HepG2 (cell line): ENCODE results near the gene CLPTM1L. TPM values are rescaled to one million over a fixed set of nuclear protein-coding genes. Genes with fewer than 3 reads are reported as not detected.

ENCODE experiments used
- ATAC-seq: fragments of 200-7000 bp; cut with Tn5 transposase; 3 replicates; pipeline ENCODE4 v1.9.1; 2020; ENCODE audit warnings: mild to moderate bottlenecking, moderate library complexity
- BruUV-seq: library from RNA; stranded (reverse); fragments of 400-500 nt; replicated peaks from 2 replicates; lab custom pipeline; 2021; lab: Mats Ljungman, UMichigan
- CTCF ChIA-PET: fragments of 300-600 bp; formaldehyde crosslinking; extraction: SDS; loops from one replicate; lab custom pipeline; 2021; ENCODE audit warnings: low total read pairs, inconsistent platforms, low intra/inter-chr PET ratio; lab: Yijun Ruan, JAX
- POLR2A ChIA-PET: fragments of 350-600 bp; sonication (Branson Sonifier 250); formaldehyde crosslinking; loops from one replicate; lab custom pipeline; 2020; ENCODE audit warnings: antibody characterized with exemption, inconsistent platforms; lab: Yijun Ruan, JAX
- DNase-seq: peaks from one replicate; pipeline ENCODE4 v3.0.0-alpha.2; 2015; ENCODE audit warnings: low spot score
- FAIRE-seq: peaks from 3 replicates; lab custom pipeline; 2011; peaks lifted over from hg19 to GRCh38; lab: Jason Lieb, UNC
- H2AFZ ChIP-seq: one replicate; pipeline ENCODE4 v1.6.1; 2011; ENCODE audit warnings: low read length, inconsistent platforms
- H3K27ac ChIP-seq: fragments of 300-600 bp; 3 replicates; pipeline ENCODE4 v1.8.0; 2011; ENCODE audit warnings: mixed run types, mild to moderate bottlenecking, mixed read lengths, low read length, inconsistent platforms; ENCODE audit not compliant: insufficient read depth; ENCODE audit errors: extremely low read length
- H3K27me3 ChIP-seq, 2 experiments: fragments of 200-600 bp in 1 of 2; 2 replicates in 1 of 2; 3 replicates in 1 of 2; pipeline versions ENCODE4 v1.6.0 to v1.8.0; 2011; ENCODE audit warnings: low read length in 2 of 2, mild to moderate bottlenecking in 2 of 2, moderate library complexity in 2 of 2, inconsistent platforms in 1 of 2; ENCODE audit not compliant: insufficient read depth in 2 of 2, control insufficient read depth in 1 of 2
- H3K36me3 ChIP-seq, 2 experiments: fragments of 200-600 bp in 1 of 2; replicated peaks in 1 of 2; 2 replicates in 1 of 2; 3 replicates in 1 of 2; pipeline versions ENCODE4 v1.5.1 to v1.8.0; 2011; ENCODE audit warnings: low read length in 2 of 2, inconsistent platforms in 1 of 2; ENCODE audit not compliant: insufficient read depth in 2 of 2, control insufficient read depth in 1 of 2
- H3K4me1 ChIP-seq: 2 replicates; pipeline ENCODE4 v1.5.1; 2012; ENCODE audit warnings: low read length, inconsistent platforms; ENCODE audit not compliant: insufficient read depth
- H3K4me2 ChIP-seq: 2 replicates; pipeline ENCODE4 v1.6.0; 2011; ENCODE audit warnings: low read depth, low read length, inconsistent platforms
- H3K4me3 ChIP-seq, 3 experiments: fragments of 200-600 bp in 1 of 3; sonication (generic), shearing (Covaris generic) in 1 of 3; replicated peaks in 1 of 3; 2 replicates each; pipeline ENCODE4 v1.5.1; 2011 to 2016; ENCODE audit warnings: low read length in 3 of 3, inconsistent platforms in 2 of 3, low read depth in 2 of 3, mild to moderate bottlenecking in 2 of 3, control low read depth in 1 of 3, mixed read lengths in 1 of 3; ENCODE audit not compliant: insufficient read depth in 1 of 3
- H3K79me2 ChIP-seq: one replicate; pipeline ENCODE4 v1.6.1; 2011; ENCODE audit warnings: low read length, inconsistent platforms; ENCODE audit not compliant: insufficient read depth
- H3K9ac ChIP-seq: 2 replicates; pipeline ENCODE4 v1.6.0; 2011; ENCODE audit warnings: mild to moderate bottlenecking, low read depth, low read length, inconsistent platforms; ENCODE audit not compliant: insufficient read depth
- H3K9me3 ChIP-seq: 2 replicates; pipeline ENCODE4 v1.5.1; 2012; ENCODE audit warnings: mild to moderate bottlenecking, low read length
- H4K20me1 ChIP-seq: 2 replicates; pipeline ENCODE4 v1.6.0; 2011; ENCODE audit warnings: inconsistent platforms, mild to moderate bottlenecking, low read length, moderate library complexity; ENCODE audit not compliant: insufficient read depth
- AHR ChIP-seq: IDR thresholded peaks from 2 replicates; pipeline ENCODE4 v1.6.1; 2018; ENCODE audit warnings: missing genetic modification reagents, missing compliant biosample characterization
- ARHGAP35 ChIP-seq: sonication (generic); formaldehyde crosslinking; IDR thresholded peaks from 2 replicates; pipeline ENCODE4 v1.9.0; 2022; ENCODE audit warnings: mild to moderate bottlenecking, inconsistent platforms, moderate library complexity, missing genetic modification reagents, borderline replicate concordance
- CREM ChIP-seq, 2 experiments: sonication (generic) in 1 of 2; formaldehyde crosslinking in 1 of 2; IDR thresholded peaks; 2 replicates each; pipeline versions ENCODE4 v1.4.0 to v1.6.1; 2016 to 2020; ENCODE audit warnings: antibody characterized with exemption in 1 of 2, mild to moderate bottlenecking in 1 of 2, missing genetic modification reagents in 1 of 2
- EHMT2 ChIP-seq: fragments of 200-600 bp; sonication (generic); IDR thresholded peaks from 2 replicates; pipeline ENCODE4 v1.7.0; 2017; ENCODE audit warnings: antibody characterized with exemption, low read depth, low read length, borderline replicate concordance
- GATAD2A ChIP-seq: IDR thresholded peaks from 2 replicates; pipeline ENCODE4 v1.6.1; 2016
- GPN1 ChIP-seq: sonication (generic); formaldehyde crosslinking; IDR thresholded peaks from 2 replicates; pipeline ENCODE4 v1.5.1; 2020; ENCODE audit warnings: missing genetic modification reagents, borderline replicate concordance
- GZF1 ChIP-seq: sonication (generic); formaldehyde crosslinking; IDR thresholded peaks from 2 replicates; pipeline ENCODE4 v1.5.1; 2020; ENCODE audit warnings: mild to moderate bottlenecking, missing genetic modification reagents
- REL ChIP-seq: sonication (generic); formaldehyde crosslinking; conservative IDR thresholded peaks from 2 replicates; pipeline ENCODE4 v1.8.0; 2022; ENCODE audit warnings: mild to moderate bottlenecking, missing genetic modification reagents, moderate library complexity
- SIN3A ChIP-seq: IDR thresholded peaks from 2 replicates; pipeline ENCODE4 v1.6.1; 2011; ENCODE audit warnings: low read depth, mild to moderate bottlenecking, control low read depth, low read length, borderline replicate concordance
- ZFP62 ChIP-seq: sonication (generic); formaldehyde crosslinking; IDR thresholded peaks from 2 replicates; pipeline ENCODE4 v1.4.0; 2020; ENCODE audit warnings: missing genetic modification reagents
- ZNF138 ChIP-seq: sonication (generic); formaldehyde crosslinking; IDR thresholded peaks from 2 replicates; pipeline ENCODE4 v1.5.0; 2020; ENCODE audit warnings: mild to moderate bottlenecking, low read depth, missing genetic modification reagents
- ZNF30 ChIP-seq: sonication (generic); formaldehyde crosslinking; IDR thresholded peaks from 2 replicates; pipeline ENCODE4 v1.5.0; 2020; ENCODE audit warnings: mild to moderate bottlenecking, missing genetic modification reagents
- ZNF431 ChIP-seq: sonication (generic); formaldehyde crosslinking; IDR thresholded peaks from 2 replicates; pipeline ENCODE4 v1.9.0; 2022; ENCODE audit warnings: missing genetic modification reagents, low read depth, mild to moderate bottlenecking, borderline replicate concordance
- ZNF850 ChIP-seq: sonication (generic); formaldehyde crosslinking; conservative IDR thresholded peaks from 2 replicates; pipeline ENCODE4 v1.9.0; 2021; ENCODE audit warnings: mild to moderate bottlenecking, missing genetic modification reagents
- WGBS: methylation state at CpG from one replicate; pipeline ENCODE4 v1.1.6; 2017; ENCODE audit warnings: low lambda C conversion rate; 5-methylcytosine and 5-hydroxymethylcytosine counted together
- in situ Hi-C: cut with HindIII; loops from 2 replicates; pipeline ENCODE4 v1.10.0; 2017; ENCODE audit warnings: low pct_unique_long_range_greater_than_20kb; ENCODE audit not compliant: extremely low pct_ligation_motif_present
- intact Hi-C: fragments of 100-400 bp; cut with micrococcal nuclease; formaldehyde crosslinking; loops from one replicate; pipeline ENCODE4 v1.10.0; 2022; ENCODE audit not compliant: unreplicated experiment
- polyA plus RNA-seq, 8 experiments: library from polyadenylated mRNA; depleted of rRNA in 3 of 8; stranded (reverse) in 7 of 8; unstranded in 1 of 8; fragments of >200 nt; fragmentation: Illumina TruSeq in 4 of 8; extraction: Trizol in 4 of 8; gene quantifications; 2 replicates each; pipeline versions ENCODE4 v1.2.1 to v1.2.3, GENCODE V29; 2011 to 2016; ENCODE audit warnings: low read depth in 4 of 8, missing spikeins in 1 of 8, mixed read lengths in 1 of 8; ENCODE audit not compliant: insufficient read depth in 1 of 8
- total RNA-seq, 5 experiments: library from RNA; depleted of rRNA; stranded (reverse); fragments of >200 nt; fragmentation: Illumina TruSeq; extraction: Trizol; gene quantifications; 2 replicates each; pipeline ENCODE4 v1.2.3, GENCODE V29; 2016; ENCODE audit warnings: low read depth in 1 of 5
- TF ChIP-seq, protein P1 (sequence below): sonication (generic); formaldehyde crosslinking; IDR thresholded peaks from 2 replicates; pipeline ENCODE4 v1.5.1; 2020; ENCODE audit warnings: missing genetic modification reagents, mild to moderate bottlenecking, borderline replicate concordance
- TF ChIP-seq, protein P2 (sequence below), 2 experiments: fragments of 450-650 bp in 1 of 2; sonication (generic) in 1 of 2; formaldehyde crosslinking; IDR thresholded peaks; 2 replicates each; pipeline versions ENCODE4 v1.5.0 to v1.8.0; 2020 to 2022; ENCODE audit warnings: mild to moderate bottlenecking in 1 of 2, missing genetic modification reagents in 1 of 2

The CLPTM1L gene
- total and polyA plus RNA-seq, 2 of the 13 experiments (the other 11 are each of a cell fraction or from before 2014, with no cell fraction given), result 80.3 to 124 TPM

DNA sequence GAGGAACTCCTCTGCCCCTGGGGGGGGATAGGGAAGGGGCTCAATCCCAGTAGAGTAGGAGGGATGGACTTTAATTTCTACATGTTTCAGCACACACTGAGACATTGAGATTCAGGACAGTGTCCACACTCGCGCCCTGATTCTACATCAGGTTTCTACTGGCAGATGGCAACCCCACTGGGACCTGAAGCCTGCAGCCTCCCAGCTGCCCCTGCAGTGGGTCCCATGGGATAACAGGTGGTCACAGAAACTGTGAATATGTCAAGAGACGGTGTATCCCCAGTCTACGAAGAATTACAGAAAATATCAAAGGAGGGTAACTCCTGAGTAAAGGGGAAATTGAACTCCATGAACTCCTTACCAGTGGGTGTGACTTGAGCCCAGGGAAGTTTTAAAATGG lies 47.7 kb downstream of the CLPTM1L start:
- CTCF ChIA-PET, result no interaction called here
- 47% methylated on average over 4 of the region's 4 CpGs for WGBS
- no peak overlapping the region for H3K4me2 ChIP-seq
- peaks cover 10 to 55% of the 10 kb centered on the region in 2 experiments for H3K27me3 ChIP-seq
- H3K9ac ChIP-seq, result no peak overlapping the region
- H4K20me1 ChIP-seq, result no peaks in the 10 kb centered on the region
- no peak overlapping the region for H2AFZ ChIP-seq
- H3K4me1 ChIP-seq, result peaks cover 18% of the 10 kb centered on the region
- no peak overlapping the region for H3K4me3 ChIP-seq
- ATAC-seq, result no peak
- no peak overlapping the region for H3K27ac ChIP-seq
- no peaks in the 10 kb centered on the region for H3K36me3 ChIP-seq
- intact Hi-C loops (no loop called here), in situ Hi-C loops (no loop called here)
- POLR2A ChIA-PET, result no interaction called here
- DNase-seq, result no peak
- FAIRE-seq, result no peak
- H3K9me3 ChIP-seq, result no peaks in the 10 kb centered on the region
- BruUV-seq, result no TSS peak
- TF ChIP-seq ZNF850 (CRISPR knock-in tag) (no peak), ZFP62 (no peak), ZNF30 (CRISPR knock-in tag) (no peak), GATAD2A (no peak), REL (no peak), ZNF431 (CRISPR knock-in tag) (no peak), ARHGAP35 (CRISPR knock-in tag) (no peak), EHMT2 (no peak), SIN3A (no peak), GPN1 (no peak), CREM (IDR thresholded peaks at IDR 0.05) (no peak), CREM (CRISPR knock-in tag; IDR thresholded peaks at IDR 0.05) (no peak), AHR (CRISPR knock-in tag) (no peak), GZF1 (CRISPR knock-in tag) (no peak), ZNF138 (CRISPR knock-in tag) (no peak)
- TF ChIP-seq, protein P1, sequence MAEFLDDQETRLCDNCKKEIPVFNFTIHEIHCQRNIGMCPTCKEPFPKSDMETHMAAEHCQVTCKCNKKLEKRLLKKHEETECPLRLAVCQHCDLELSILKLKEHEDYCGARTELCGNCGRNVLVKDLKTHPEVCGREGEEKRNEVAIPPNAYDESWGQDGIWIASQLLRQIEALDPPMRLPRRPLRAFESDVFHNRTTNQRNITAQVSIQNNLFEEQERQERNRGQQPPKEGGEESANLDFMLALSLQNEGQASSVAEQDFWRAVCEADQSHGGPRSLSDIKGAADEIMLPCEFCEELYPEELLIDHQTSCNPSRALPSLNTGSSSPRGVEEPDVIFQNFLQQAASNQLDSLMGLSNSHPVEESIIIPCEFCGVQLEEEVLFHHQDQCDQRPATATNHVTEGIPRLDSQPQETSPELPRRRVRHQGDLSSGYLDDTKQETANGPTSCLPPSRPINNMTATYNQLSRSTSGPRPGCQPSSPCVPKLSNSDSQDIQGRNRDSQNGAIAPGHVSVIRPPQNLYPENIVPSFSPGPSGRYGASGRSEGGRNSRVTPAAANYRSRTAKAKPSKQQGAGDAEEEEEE (CRISPR knock-in tag), result no peak
- TF ChIP-seq, protein P2, sequence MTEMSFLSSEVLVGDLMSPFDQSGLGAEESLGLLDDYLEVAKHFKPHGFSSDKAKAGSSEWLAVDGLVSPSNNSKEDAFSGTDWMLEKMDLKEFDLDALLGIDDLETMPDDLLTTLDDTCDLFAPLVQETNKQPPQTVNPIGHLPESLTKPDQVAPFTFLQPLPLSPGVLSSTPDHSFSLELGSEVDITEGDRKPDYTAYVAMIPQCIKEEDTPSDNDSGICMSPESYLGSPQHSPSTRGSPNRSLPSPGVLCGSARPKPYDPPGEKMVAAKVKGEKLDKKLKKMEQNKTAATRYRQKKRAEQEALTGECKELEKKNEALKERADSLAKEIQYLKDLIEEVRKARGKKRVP (CRISPR knock-in tag; IDR thresholded peaks at IDR 0.05), result no peak
- H3K79me2 ChIP-seq, result no peaks in the 10 kb centered on the region
